SK-N-SH (cell line): ENCODE results near the gene RAVER1. TPM values are rescaled to one million over a fixed set of nuclear protein-coding genes. Genes with fewer than 3 reads are reported as not detected.
"Not testable (repeated sequence)": the region's sequence is repeated elsewhere in the genome, so short reads cannot be mapped to it uniquely, and the experiment has no call there.

Experiments used
- CTCF ChIA-PET: fragments of 300-600, 350-600 bp; formaldehyde crosslinking; extraction: SDS; loops from one replicate; lab custom pipeline; 2021; lab: Yijun Ruan, JAX
- POLR2A ChIA-PET: fragments of 350-600 bp; sonication (Branson Sonifier 250); formaldehyde crosslinking; extraction: SDS; loops from one replicate; lab custom pipeline; 2020; ENCODE audit warnings: antibody characterized with exemption, inconsistent platforms; lab: Yijun Ruan, JAX
- DNase-seq: peaks from one replicate; pipeline ENCODE4 v3.0.0; 2012
- H2AFZ ChIP-seq: fragments of 200-600 bp; sonication (generic); 2 replicates; pipeline ENCODE4 v1.8.1; 2016; ENCODE audit warnings: antibody characterized with exemption, mild to moderate bottlenecking, low read depth
- H3F3A ChIP-seq: fragments of 200-600 bp; sonication (generic); replicated peaks from 2 replicates; pipeline ENCODE3; 2016; ENCODE audit warnings: antibody characterized with exemption, mild to moderate bottlenecking; ENCODE audit not compliant: insufficient read depth
- H3K27ac ChIP-seq, 2 experiments: fragments of 200-500 bp in 1 of 2; fragments of 200-600 bp in 1 of 2; sonication (Bioruptor generic) in 1 of 2; sonication (generic), shearing (Covaris generic) in 1 of 2; 2 replicates each; pipeline versions ENCODE4 v1.5.1 to v1.6.1; 2014 to 2016; ENCODE audit warnings: low read depth in 2 of 2, inconsistent platforms in 1 of 2, low read length in 1 of 2, mild to moderate bottlenecking in 1 of 2, mixed read lengths in 1 of 2
- H3K27me3 ChIP-seq: fragments of 200-600 bp; sonication (generic), shearing (Covaris generic); 2 replicates; pipeline ENCODE4 v1.6.1; 2016; ENCODE audit warnings: mixed run types; ENCODE audit not compliant: insufficient read depth
- H3K36me3 ChIP-seq, 2 experiments: fragments of 200-500 bp in 1 of 2; fragments of 200-600 bp in 1 of 2; sonication (Bioruptor generic) in 1 of 2; sonication (generic) in 1 of 2; replicated peaks in 1 of 2; 2 replicates each; pipeline versions ENCODE3 to v1.5.1; 2014 to 2016; ENCODE audit warnings: low read length in 1 of 2, mild to moderate bottlenecking in 1 of 2; ENCODE audit not compliant: insufficient read depth in 2 of 2, control insufficient read depth in 1 of 2
- H3K4me1 ChIP-seq, 2 experiments: fragments of 200-500 bp in 1 of 2; fragments of 200-600 bp in 1 of 2; sonication (Bioruptor generic) in 1 of 2; sonication (generic), shearing (Covaris generic) in 1 of 2; 2 replicates each; pipeline versions ENCODE4 v1.5.1 to v1.6.1; 2014 to 2016; ENCODE audit warnings: low read depth in 1 of 2, low read length in 1 of 2, mixed run types in 1 of 2; ENCODE audit not compliant: insufficient read depth in 2 of 2, control insufficient read depth in 1 of 2
- H3K4me2 ChIP-seq: fragments of 200-600 bp; sonication (generic), shearing (Covaris generic); 2 replicates; pipeline ENCODE4 v1.6.1; 2017; ENCODE audit warnings: mixed run types
- H3K4me3 ChIP-seq, 2 experiments: fragments of 200-500 bp in 1 of 2; fragments of 200-600 bp in 1 of 2; sonication (Bioruptor generic) in 1 of 2; sonication (generic), shearing (Covaris generic) in 1 of 2; 2 replicates each; pipeline versions ENCODE4 v1.5.1 to v1.8.1; 2014 to 2016; ENCODE audit warnings: low read depth in 2 of 2, inconsistent platforms in 1 of 2, low read length in 1 of 2, mild to moderate bottlenecking in 1 of 2, mixed read lengths in 1 of 2, moderate library complexity in 1 of 2
- H3K79me2 ChIP-seq: fragments of 200-600 bp; sonication (generic); 2 replicates; pipeline ENCODE4 v1.8.1; 2017; ENCODE audit warnings: mild to moderate bottlenecking; ENCODE audit not compliant: insufficient read depth
- H3K9ac ChIP-seq: fragments of 200-600 bp; sonication (generic); 2 replicates; pipeline ENCODE4 v1.6.1; 2017; ENCODE audit warnings: mixed run types
- H3K9me2 ChIP-seq: fragments of 200-600 bp; sonication (generic); 2 replicates; pipeline ENCODE4 v1.6.1; 2017; ENCODE audit warnings: mixed run types
- H3K9me3 ChIP-seq: fragments of 200-600 bp; sonication (generic); 2 replicates; pipeline ENCODE4 v1.6.1; 2017; ENCODE audit warnings: mixed run types, mild to moderate bottlenecking, moderate library complexity
- H4K20me1 ChIP-seq: fragments of 200-600 bp; sonication (generic); 2 replicates; pipeline ENCODE4 v1.6.1; 2017; ENCODE audit warnings: mild to moderate bottlenecking, mixed run types; ENCODE audit not compliant: insufficient read depth
- CTCF ChIP-seq: fragments of 200-600 bp; sonication (generic); IDR thresholded peaks from 2 replicates; pipeline ENCODE4 v1.6.1; 2017; ENCODE audit warnings: antibody characterized with exemption, mild to moderate bottlenecking, moderate library complexity
- REST ChIP-seq: IDR thresholded peaks from 2 replicates; pipeline ENCODE4 v1.6.1; 2012; ENCODE audit warnings: mild to moderate bottlenecking, low read depth, low read length, moderate library complexity
- USF1 ChIP-seq: IDR thresholded peaks from 2 replicates; pipeline ENCODE4 v1.4.0; 2012; ENCODE audit warnings: low read depth, borderline replicate concordance
- USF2 ChIP-seq: fragments of 150-350 bp; IDR thresholded peaks from 2 replicates; pipeline ENCODE4 v1.6.1; 2017; ENCODE audit warnings: antibody characterized with exemption, low read length, low read depth, borderline replicate concordance
- ZBTB33 ChIP-seq: IDR thresholded peaks from 2 replicates; pipeline ENCODE4 v1.4.0; 2012; ENCODE audit warnings: low read depth, borderline replicate concordance
- WGBS: methylation state at CpG from one replicate; pipeline ENCODE4 v1.1.6; 2017; ENCODE audit warnings: low lambda C conversion rate; 5-methylcytosine and 5-hydroxymethylcytosine counted together
- polyA plus RNA-seq, 3 experiments: library from polyadenylated mRNA; depleted of rRNA; stranded (reverse); fragments of >200 nt; gene quantifications; 2 replicates each; pipeline ENCODE4 v1.2.3, GENCODE V29; 2012

The RAVER1 gene
- polyA plus RNA-seq, 1 of the 3 experiments (the other 2 are of a cell fraction), result 8.2 TPM

GRCh38 chr19:10332965-10333757, at the start of gene RAVER1 (continued):
- TF ChIP-seq CTCF (no peak), REST (no peak; the same call in 1 of the 2 replicates), USF1 (0 out of 2 replicates have a peak, but pooled peaks have one; percentile 30), ZBTB33 (no peak), USF2 (no peak)

GRCh38 chr19:10383223-10383499, 49.8 kb upstream of the RAVER1 start:
- H3K27ac ChIP-seq, H3K4me2 ChIP-seq, H4K20me1 ChIP-seq, H3F3A ChIP-seq, H3K27me3 ChIP-seq, POLR2A ChIA-PET, H3K9me3 ChIP-seq, H3K36me3 ChIP-seq, H3K4me1 ChIP-seq, H3K9ac ChIP-seq, H3K9me2 ChIP-seq, H3K4me3 ChIP-seq, H2AFZ ChIP-seq, DNase-seq: not testable (repeated sequence)
- WGBS, result 96% methylated on average over 8 of the region's 8 CpGs
- H3K79me2 ChIP-seq, result peaks cover 14% of the 10 kb centered on the region
- CTCF ChIA-PET, result interaction anchor here (1.3 to 20.2 kb wide), 3 partner anchors 7 to 119 kb away, joined by 5 to 596 read pairs (median 12); partner anchors contain the start of gene ICAM1
